Naive thymus-derived CD8-positive, alpha-beta T cell (primary cell): Measurements from ENCODE around the gene LEMD2. TPM values are rescaled to one million over a fixed set of nuclear protein-coding genes. Genes with fewer than 3 reads are reported as not detected.

ENCODE experiments used
- ATAC-seq, 2 donors: fragments of 150-1000 bp; cut with Tn5 transposase in 1 of 2; sonication (Bioruptor Pico), chemical (Tn5 transposase) in 1 of 2; 1 replicate in 1 of 2; 2 replicates in 1 of 2; pipeline ENCODE4 v1.10.0; 2021; ENCODE audit warnings: mild to moderate bottlenecking in 2 of 2, moderate library complexity in 2 of 2
- POLR2A ChIA-PET: fragments of 350-600 bp; sonication (Branson Sonifier 250); formaldehyde crosslinking; loops from one replicate; lab custom pipeline; 2021; ENCODE audit warnings: antibody characterized with exemption; lab: Charles Lee
- DNase-seq, 10 donors: peaks; one replicate each; pipeline versions ENCODE4 v3.0.0 to v3.0.0-alpha.2; 2020 to 2022
- H3K27ac Mint-ChIP-seq, 10 donors: one replicate each; pipeline ENCODE4 v1.8.0; 2020 to 2022; ENCODE audit warnings: mild to moderate bottlenecking in 10 of 10, mixed read lengths in 10 of 10, moderate library complexity in 4 of 10, inconsistent platforms in 1 of 10
- H3K27me3 Mint-ChIP-seq, 5 donors: one replicate each; pipeline ENCODE4 v1.8.0; 2021 to 2022; ENCODE audit warnings: mixed read lengths in 5 of 5
- H3K36me3 Mint-ChIP-seq, 3 donors: one replicate each; pipeline ENCODE4 v1.8.0; 2020 to 2022; ENCODE audit warnings: mixed read lengths in 3 of 3, mild to moderate bottlenecking in 2 of 3, inconsistent platforms in 1 of 3
- H3K4me1 Mint-ChIP-seq, 4 donors: one replicate each; pipeline ENCODE4 v1.8.0; 2021 to 2022; ENCODE audit warnings: mixed read lengths in 4 of 4
- H3K4me3 Mint-ChIP-seq, 10 donors: one replicate each; pipeline ENCODE4 v1.8.0; 2020 to 2022; ENCODE audit warnings: mild to moderate bottlenecking in 10 of 10, mixed read lengths in 10 of 10, moderate library complexity in 6 of 10, inconsistent platforms in 1 of 10
- H3K9me3 Mint-ChIP-seq, 9 donors: one replicate each; pipeline ENCODE4 v1.8.0; 2020 to 2022; ENCODE audit warnings: mixed read lengths in 9 of 9, mild to moderate bottlenecking in 3 of 9, inconsistent platforms in 1 of 9, moderate library complexity in 1 of 9
- polyA plus RNA-seq, 3 donors: library from polyadenylated mRNA; unstranded; fragments of 300-500 nt; fragmentation: Illumina TruSeq; gene quantifications; one replicate each; pipeline ENCODE4 v1.2.3, GENCODE V29; 2021
- total RNA-seq, 8 experiments: library from RNA in 2 of 8; stranded (reverse) in 2 of 8; gene quantifications; one replicate each; pipeline ENCODE4 v1.2.3 and lab custom pipeline; 2021 to 2026

LEMD2 gene
- total and polyA plus RNA-seq, 5 experiments from 2014 or later: 24.6 to 128 (median 43.9) TPM

DNA sequence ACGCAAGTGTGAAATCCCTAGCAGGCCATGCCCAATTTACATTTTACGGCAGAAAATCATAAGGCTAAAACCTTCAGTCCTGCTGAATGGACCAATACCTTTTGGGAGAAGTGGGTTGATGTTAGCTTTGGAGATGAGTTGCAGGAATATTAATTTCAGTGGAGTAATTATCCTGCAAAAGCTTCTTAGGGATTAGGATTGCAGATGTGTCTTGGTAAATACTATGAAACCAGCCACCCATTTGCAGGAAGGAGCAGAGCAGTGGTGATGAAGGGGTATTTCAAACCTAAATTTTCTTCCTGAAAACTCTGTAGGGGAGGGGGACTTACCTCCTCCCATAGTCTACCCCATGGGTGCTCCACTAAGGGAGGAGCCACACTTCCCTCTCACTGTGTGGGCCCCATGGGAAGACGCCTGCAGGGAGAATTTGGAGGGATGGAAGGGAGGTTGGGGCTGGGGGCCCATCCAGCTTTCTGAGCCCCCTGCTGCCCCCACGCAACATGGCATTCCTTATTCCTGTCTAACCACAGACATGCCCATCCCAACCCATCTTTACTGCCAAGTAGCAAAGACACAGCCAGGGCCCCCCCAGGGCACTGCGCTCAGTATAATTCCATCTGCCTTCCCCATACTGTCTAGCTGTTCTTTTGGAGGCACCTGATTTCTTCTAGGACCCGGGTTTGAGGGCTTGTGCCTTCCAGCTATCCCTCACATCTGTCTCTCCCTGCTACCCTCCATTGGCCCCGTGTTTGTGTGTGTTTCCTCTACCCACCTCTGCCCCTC, 62.8 kb downstream of the LEMD2 start:
- no peak for DNase-seq
- peaks cover 17 to 24% (median 21%) of the 10 kb centered on the region in 4 donors for H3K4me1 Mint-ChIP-seq
- peaks cover 0 to 2% (median 0%) of the 10 kb centered on the region in 5 donors for H3K27me3 Mint-ChIP-seq
- peak overlapping the region in 1 of 10 donors; percentile 18 for H3K4me3 Mint-ChIP-seq
- no peaks in the 10 kb centered on the region for H3K36me3 Mint-ChIP-seq
- H3K27ac Mint-ChIP-seq: peak overlapping the region in 5 of 10 donors; percentile 11 to 80 (median 44)
- POLR2A ChIA-PET: interaction anchor here (1.2 kb wide), 1 partner anchor 11 kb away, joined by 3 read pairs; no protein-coding TSS in a partner anchor
- H3K9me3 Mint-ChIP-seq: no peaks in the 10 kb centered on the region
- no peak for ATAC-seq

- Mint-ChIP-seq H3K4me1 (peaks cover 17 to 24% (median 20%) of the 10 kb centered on the region in 4 donors), H3K27me3 (peaks cover 0 to 6% (median under 1%) of the 10 kb centered on the region in 5 donors), H3K9me3 (no peaks in the 10 kb centered on the region), H3K36me3 (no peaks in the 10 kb centered on the region), H3K4me3 (peak overlapping the region in 2 of 10 donors; percentile 22 to 51), H3K27ac (peak overlapping the region in 5 of 10 donors; percentile 7 to 84 (median 43))
- POLR2A ChIA-PET: interaction anchor here (1.2 kb wide), 1 partner anchor 10 kb away, joined by 3 read pairs; no protein-coding TSS in a partner anchor
- DNase-seq (no peak), ATAC-seq (no peak)
Observed at GRCh38 chr6:33725222-33725621, 63.7 kb downstream of the LEMD2 start.

GRCh38 chr6:33724102-33725023, 64.6 kb downstream of the LEMD2 start:
- Mint-ChIP-seq H3K36me3 (no peaks in the 10 kb centered on the region), H3K4me3 (peak overlapping the region; percentile 24 to 80 (median 68)), H3K9me3 (no peaks in the 10 kb centered on the region), H3K27me3 (peaks cover 0 to 12% (median 2%) of the 10 kb centered on the region in 5 donors), H3K27ac (peak overlapping the region; percentile 1 to 90 (median 82)), H3K4me1 (peaks cover 16 to 24% (median 20%) of the 10 kb centered on the region in 4 donors)
- DNase-seq: peak in 2 of 10 donors; percentile 22 to 24
- POLR2A ChIA-PET: interaction anchor here (1.0 to 2.2 kb wide), 2 partner anchors 13 to 21 kb away, joined by 4 to 16 read pairs; partner anchors contain the start of gene UQCC2
- peak; percentile 85 to 89 for ATAC-seq

DNA sequence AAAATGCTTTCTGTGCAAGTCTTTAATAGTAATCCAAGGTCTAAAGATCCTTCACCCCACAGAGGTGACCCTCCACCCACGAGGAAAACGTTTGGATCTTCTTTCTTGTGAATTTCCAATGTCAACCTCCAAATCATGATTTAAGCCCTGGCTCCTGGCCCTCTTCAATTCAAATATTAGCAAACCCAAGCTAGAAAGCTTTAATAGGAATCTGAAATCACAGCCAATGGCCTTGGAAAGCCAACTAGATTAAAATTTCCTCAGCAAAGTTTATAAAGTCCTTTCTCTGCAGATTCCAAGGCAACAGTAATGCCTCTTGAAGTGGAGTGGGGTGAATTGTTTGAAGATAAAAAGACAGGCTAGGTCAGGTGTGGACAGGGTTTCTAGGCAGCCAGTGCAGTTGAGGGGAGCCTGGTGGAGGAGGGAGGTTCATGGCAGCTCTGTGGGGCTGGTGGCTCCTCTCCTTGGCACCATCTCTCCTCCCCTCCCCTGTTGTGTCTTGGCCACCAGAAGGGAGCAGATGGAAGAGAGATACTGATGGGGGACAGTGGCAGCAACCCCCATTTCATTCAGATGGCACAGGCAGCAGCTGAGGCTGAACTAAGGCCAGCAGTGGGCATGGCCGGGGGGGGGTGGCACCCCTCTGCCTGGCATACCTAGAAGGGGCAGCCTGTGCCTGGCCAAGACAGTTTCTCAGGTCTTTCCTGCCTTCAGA, 65.4 kb downstream of the LEMD2 start:
- Mint-ChIP-seq H3K9me3 (no peaks in the 10 kb centered on the region), H3K27ac (peak overlapping the region in 7 of 10 donors; percentile 52 to 90 (median 87)), H3K4me1 (peaks cover 16 to 24% (median 20%) of the 10 kb centered on the region in 4 donors), H3K4me3 (peak overlapping the region in 8 of 10 donors; percentile 46 to 80 (median 70)), H3K27me3 (peaks cover 0 to 12% (median 4%) of the 10 kb centered on the region in 5 donors), H3K36me3 (no peaks in the 10 kb centered on the region)
- DNase-seq (no peak), ATAC-seq (no peak)
- POLR2A ChIA-PET: interaction anchor here (0.6 to 2.2 kb wide), 3 partner anchors 12 to 1893 kb away, joined by 4 to 16 read pairs (median 5); partner anchors contain the start of gene UQCC2

GRCh38 chr6:33722103-33722623, 66.8 kb downstream of the LEMD2 start:
- POLR2A ChIA-PET: interaction anchor here (0.7 kb wide), 1 partner anchor 27 kb away, joined by 3 read pairs; no protein-coding TSS in a partner anchor
- Mint-ChIP-seq H3K27ac (no peak overlapping the region), H3K4me1 (peaks cover 16 to 24% (median 20%) of the 10 kb centered on the region in 4 donors), H3K27me3 (peaks cover 0 to 12% (median 4%) of the 10 kb centered on the region in 5 donors), H3K36me3 (no peaks in the 10 kb centered on the region), H3K4me3 (no peak overlapping the region), H3K9me3 (no peaks in the 10 kb centered on the region)
- ATAC-seq (no peak), DNase-seq (no peak)

- H3K9me3 Mint-ChIP-seq: no peaks in the 10 kb centered on the region
- POLR2A ChIA-PET: interaction anchor here (0.7 kb wide), 1 partner anchor 28 kb away, joined by 3 read pairs; no protein-coding TSS in a partner anchor
- H3K4me1 Mint-ChIP-seq: peaks cover 13 to 24% (median 20%) of the 10 kb centered on the region in 4 donors
- H3K36me3 Mint-ChIP-seq: no peaks in the 10 kb centered on the region
- no peak overlapping the region for H3K27ac Mint-ChIP-seq
- peaks cover 0 to 12% (median 4%) of the 10 kb centered on the region in 5 donors for H3K27me3 Mint-ChIP-seq
- DNase-seq: no peak
- no peak overlapping the region for H3K4me3 Mint-ChIP-seq
- ATAC-seq: no peak
Observed at GRCh38 chr6:33721508-33721907, 67.4 kb downstream of the LEMD2 start.

Other genes with a start within 250 kb of the LEMD2 start
- gene BAK1, start 208.9 kb downstream of the LEMD2 start, total RNA-seq: 10 to 100 TPM; 16.3 to 16.5 TPM
- gene BAK1, start 208.9 kb downstream of the LEMD2 start, polyA plus RNA-seq: 10 to 100 TPM; 11.8 to 20.9 (median 13.2) TPM
- gene ITPR3, start 167.8 kb downstream of the LEMD2 start, total RNA-seq: 10 to 100 TPM; 44.3 to 46.2 TPM
- gene ITPR3, start 167.8 kb downstream of the LEMD2 start, polyA plus RNA-seq: 1 to 10 TPM in 2 of 3 donors, under 1 TPM in 1; 0.98 to 4.9 (median 2.4) TPM
- 10 to 100 TPM; 23.3 to 24.7 TPM for gene UQCC2, start 77.4 kb downstream of the LEMD2 start, total RNA-seq
- 10 to 100 TPM; 44.4 to 57.7 (median 56.2) TPM for gene UQCC2, start 77.4 kb downstream of the LEMD2 start, polyA plus RNA-seq
- gene IP6K3, start 42.2 kb downstream of the LEMD2 start, total RNA-seq: not detected
- not detected for gene IP6K3, start 42.2 kb downstream of the LEMD2 start, polyA plus RNA-seq
- gene MLN, start 14.9 kb upstream of the LEMD2 start, total RNA-seq: not detected
- not detected for gene MLN, start 14.9 kb upstream of the LEMD2 start, polyA plus RNA-seq